Measurements from ENCODE around the gene DLG1. TPM values are rescaled to one million over a fixed set of nuclear protein-coding genes. Genes with fewer than 3 reads are reported as not detected.

Gene DLG1
- total and polyA plus RNA-seq, 2 of the 4 experiments (the other 2 are of a cell fraction) = 21.2 to 57.7 TPM

- Histone ChIP-seq H3K36me3 (ENCODE audit: control insufficient read depth, insufficient read depth, low read length) (no peaks in the 10 kb centered on the region), H2BK15ac (ENCODE audit: low read depth, low read length) (no peak overlapping the region), H3K4me1 (ENCODE audit: control insufficient read depth, insufficient read depth, low read length) (no peaks in the 10 kb centered on the region), H3K4me2 (ENCODE audit: low read depth, low read length) (no peak overlapping the region), H3K9ac (ENCODE audit: low read depth, low read length) (no peak overlapping the region), H3K9me3 (ENCODE audit: control insufficient read depth, insufficient read depth, low read length) (no peaks in the 10 kb centered on the region), H3K27me3 (ENCODE audit: control insufficient read depth, insufficient read depth, low read length) (peaks cover 48% of the 10 kb centered on the region), H3K27ac (ENCODE audit: insufficient read depth, low read length) (no peak overlapping the region), H3K9me1 (ENCODE audit: insufficient read depth, low read length) (no peaks in the 10 kb centered on the region), H3K79me1 (ENCODE audit: low read depth in 1 of 2, low read length in 2 of 2) (no peaks in the 10 kb centered on the region), H3K4ac (ENCODE audit: low read depth, low read length) (no peak overlapping the region), H2AK9ac (replicated peaks; ENCODE audit: low read depth, low read length, poor library complexity) (no peak overlapping the region), H4K20me1 (ENCODE audit: insufficient read depth, low read length) (no peaks in the 10 kb centered on the region), H3K18ac (ENCODE audit: low read depth, low read length) (no peak overlapping the region), H3K56ac (ENCODE audit: extremely low read depth, insufficient read depth, low read length) (no peak overlapping the region), H2BK5ac (ENCODE audit: low read depth, low read length, poor library complexity, severe bottlenecking) (no peak overlapping the region), H4K91ac (ENCODE audit: insufficient read depth, low read depth, low read length) (no peak overlapping the region), H4K8ac (ENCODE audit: low read depth in 2 of 2, low read length in 2 of 2) (no peak overlapping the region), H2BK120ac (ENCODE audit: low read depth, low read length) (no peak overlapping the region), H4K5ac (ENCODE audit: low read depth, low read length) (no peak overlapping the region), H3K4me3 (ENCODE audit: insufficient read depth, low read depth, low read length) (no peak overlapping the region), H3K14ac (replicated peaks; ENCODE audit: low read depth, low read length) (no peak overlapping the region), H2AK5ac (ENCODE audit: low read depth, low read length) (no peak overlapping the region), H2AFZ (replicated peaks; ENCODE audit: low read length, poor library complexity) (no peak overlapping the region), H2BK20ac (ENCODE audit: low read depth, low read length) (no peak overlapping the region), H3K23ac (ENCODE audit: low read depth, low read length) (no peak overlapping the region)
- DNase-seq (no peak), ATAC-seq (ENCODE audit: low read depth) (no peak)
- intact Hi-C loops (cut with micrococcal nuclease) (no loop called here), dilution Hi-C loops (cut with HindIII; ENCODE audit: low sequenced_read_pairs, unreplicated experiment) (no loop called here), in situ Hi-C loops (cut with MboI; ENCODE audit: low sequenced_read_pairs) (no loop called here)
- ChIA-PET CTCF (no interaction called here), POLR2A (ENCODE audit: unreplicated experiment) (no interaction called here)
- WGBS, 2 experiments (ENCODE audit: extremely low coverage in 2 of 2, insufficient read length in 1 of 2) = 100% methylated on average over 1 of the region's 6 CpGs; no CpG with 5 or more reads in 1 of the 2 experiments
- no TSS peak for BruUV-seq (replicated peaks)
- TF ChIP-seq SMC3 (IDR thresholded peaks at IDR 0.05; ENCODE audit: low read depth, low read length) (no peak), CHD1 (IDR thresholded peaks at IDR 0.05; ENCODE audit: low read depth, low read length) (no peak), RCOR1 (IDR thresholded peaks at IDR 0.05; ENCODE audit: insufficient replicate concordance, low read length) (no peak), MXI1 (IDR thresholded peaks at IDR 0.05; ENCODE audit: borderline replicate concordance, low read depth, low read length) (no peak)
These were observed 279.4 kb downstream of the DLG1 start for GRCh38 chr3:197019021-197019420.

Data from IMR-90 (cell line).